D721Med (cell line): Measurements from ENCODE around the gene PPOX.

Experiments
- DNase-seq: peaks from one replicate; pipeline ENCODE4 v3.0.0; 2011; ENCODE audit warnings: low spot score; ENCODE audit not compliant: insufficient read length
- FAIRE-seq: peaks from 2 replicates; lab custom pipeline; 2011; peaks lifted over from hg19 to GRCh38; lab: Jason Lieb, UNC
- CTCF ChIP-seq: IDR thresholded peaks from 2 replicates; pipeline ENCODE4 v1.5.1; 2012; ENCODE audit warnings: mild to moderate bottlenecking, control low read depth; ENCODE audit not compliant: insufficient read depth; ENCODE audit errors: missing control alignments

Gene PPOX

DNA sequence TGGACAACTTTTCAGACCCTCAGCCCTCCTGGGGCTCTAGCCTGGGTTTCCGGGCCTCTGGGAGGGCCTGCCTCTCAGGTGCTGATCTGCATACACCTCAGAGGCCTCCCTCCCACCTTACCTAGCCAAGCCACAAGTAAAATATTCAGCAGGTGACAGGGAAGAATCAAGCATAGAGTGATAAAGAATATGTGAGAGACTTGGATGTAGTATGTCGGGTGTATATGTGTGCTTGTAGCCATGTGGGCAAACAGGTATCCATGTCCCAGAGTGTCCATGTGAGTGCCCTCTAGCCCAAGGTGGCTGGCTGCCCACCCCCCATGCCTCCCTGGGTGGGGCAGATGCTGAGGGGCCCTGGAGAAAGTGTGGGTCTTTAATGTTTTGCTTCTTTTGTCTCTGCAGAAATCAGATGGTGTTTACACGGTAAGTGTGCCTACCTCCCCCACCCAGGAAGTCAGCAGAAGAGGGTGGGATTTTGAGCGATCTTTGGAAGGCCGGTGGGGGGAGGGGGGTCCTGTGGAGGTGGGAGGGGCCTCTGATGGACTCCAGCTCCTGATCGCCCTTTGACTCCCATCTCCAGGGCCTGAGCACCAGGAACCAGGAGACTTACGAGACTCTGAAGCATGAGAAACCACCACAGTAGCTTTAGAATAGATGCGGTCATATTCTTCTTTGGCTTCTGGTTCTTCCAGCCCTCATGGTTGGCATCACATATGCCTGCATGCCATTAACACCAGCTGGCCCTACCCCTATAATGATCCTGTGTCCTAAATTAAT is 52.3 kb downstream of the PPOX start:
- no peak for TF ChIP-seq CTCF
- FAIRE-seq: no peak
- no peak for DNase-seq

DNA sequence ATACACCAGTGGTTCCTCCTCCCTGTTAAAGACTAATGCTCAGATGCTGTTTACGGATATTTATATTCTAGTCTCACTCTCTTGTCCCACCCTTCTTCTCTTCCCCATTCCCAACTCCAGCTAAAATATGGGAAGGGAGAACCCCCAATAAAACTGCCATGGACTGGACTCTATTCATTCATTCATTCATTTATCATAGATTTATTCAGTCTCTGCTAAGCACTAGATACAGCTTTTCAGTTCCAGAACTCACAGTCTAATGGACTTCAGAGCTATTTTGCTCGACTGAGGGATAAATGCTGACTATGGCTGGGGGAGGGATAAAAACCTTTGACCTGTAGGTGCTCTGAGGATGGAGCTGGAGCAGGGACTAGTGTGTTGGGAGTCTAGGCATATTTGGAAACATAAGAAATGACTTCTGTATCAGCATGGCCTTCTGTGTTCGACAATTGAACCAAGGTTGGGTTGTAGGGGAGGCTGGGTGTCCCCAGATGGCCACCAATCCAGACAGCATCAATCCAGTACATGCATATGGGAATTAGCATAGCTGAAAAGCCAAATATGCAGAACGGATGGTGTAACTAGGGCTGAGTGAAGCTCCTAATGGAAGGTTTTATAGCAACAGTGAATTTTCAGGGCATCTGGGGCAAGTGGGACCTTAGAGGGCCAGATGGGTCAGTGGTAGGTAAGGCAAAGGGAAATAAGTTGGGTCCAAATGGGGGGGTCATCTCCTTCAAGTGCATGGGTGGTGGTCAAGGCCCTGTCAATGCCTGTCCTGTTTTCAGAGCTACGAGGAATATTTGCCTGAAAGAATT is 53.1 kb downstream of the PPOX start:
- FAIRE-seq (no peak), DNase-seq (no peak)
- no peak for TF ChIP-seq CTCF

DNA sequence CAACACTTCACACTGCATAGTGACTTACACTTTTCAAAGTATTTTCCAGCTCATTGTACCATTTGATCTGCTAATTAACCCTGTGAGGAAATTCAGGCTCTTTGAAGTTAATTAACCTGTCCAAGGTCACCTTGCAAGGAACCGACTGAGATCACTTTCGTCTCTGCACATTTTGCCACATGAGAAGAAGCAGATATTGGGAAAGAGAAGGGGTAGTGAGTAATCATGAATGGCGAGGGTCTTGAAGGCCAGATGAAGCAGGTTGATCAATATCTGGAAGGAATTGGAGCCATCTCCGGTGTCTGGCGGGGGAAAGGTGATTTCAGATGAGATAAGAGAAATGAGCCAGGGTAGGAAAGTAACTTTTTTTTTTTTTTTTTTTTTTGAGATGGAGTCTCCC is 53.8 kb downstream of the PPOX start:
- FAIRE-seq (no peak), DNase-seq (no peak)
- TF ChIP-seq CTCF: no peak
